GM12875 (cell line): Measurements from ENCODE around the gene SLC9A9.
"Not testable (repeated sequence)": the region's sequence is repeated elsewhere in the genome, so short reads cannot be mapped to it uniquely, and the experiment has no call there.

Source experiments
- H3K4me3 ChIP-seq: one replicate; pipeline ENCODE4 v1.5.1; 2011; ENCODE audit warnings: low read depth, low read length, control low read depth
- TF ChIP-seq, protein P1 (sequence below): IDR thresholded peaks from 2 replicates; pipeline ENCODE4 v1.5.1; 2011; ENCODE audit warnings: low read depth, mild to moderate bottlenecking, control low read depth, inconsistent platforms, low read length, moderate library complexity, borderline replicate concordance; ENCODE audit not compliant: insufficient read depth

Gene SLC9A9

DNA sequence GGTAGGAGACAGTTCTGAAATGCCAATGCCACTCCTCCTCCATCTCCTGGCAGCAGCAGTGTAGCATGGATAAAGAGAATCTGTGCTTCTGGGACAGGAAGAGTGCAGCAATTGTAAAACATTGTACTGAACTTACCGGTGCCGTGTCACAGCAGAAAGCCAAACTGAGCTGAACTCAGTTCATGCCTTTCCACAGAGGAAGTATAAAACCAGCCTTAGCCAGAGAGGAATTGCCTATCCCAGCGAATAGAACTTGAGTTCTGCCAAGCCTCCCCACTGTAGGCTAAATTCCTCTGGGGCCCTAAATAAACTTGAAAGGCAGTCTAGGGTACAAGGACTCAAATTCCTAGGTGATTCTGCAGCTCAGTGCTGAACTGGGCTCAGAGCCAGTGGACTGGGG is 148.8 kb downstream of the SLC9A9 start:
- TF ChIP-seq, protein P1, sequence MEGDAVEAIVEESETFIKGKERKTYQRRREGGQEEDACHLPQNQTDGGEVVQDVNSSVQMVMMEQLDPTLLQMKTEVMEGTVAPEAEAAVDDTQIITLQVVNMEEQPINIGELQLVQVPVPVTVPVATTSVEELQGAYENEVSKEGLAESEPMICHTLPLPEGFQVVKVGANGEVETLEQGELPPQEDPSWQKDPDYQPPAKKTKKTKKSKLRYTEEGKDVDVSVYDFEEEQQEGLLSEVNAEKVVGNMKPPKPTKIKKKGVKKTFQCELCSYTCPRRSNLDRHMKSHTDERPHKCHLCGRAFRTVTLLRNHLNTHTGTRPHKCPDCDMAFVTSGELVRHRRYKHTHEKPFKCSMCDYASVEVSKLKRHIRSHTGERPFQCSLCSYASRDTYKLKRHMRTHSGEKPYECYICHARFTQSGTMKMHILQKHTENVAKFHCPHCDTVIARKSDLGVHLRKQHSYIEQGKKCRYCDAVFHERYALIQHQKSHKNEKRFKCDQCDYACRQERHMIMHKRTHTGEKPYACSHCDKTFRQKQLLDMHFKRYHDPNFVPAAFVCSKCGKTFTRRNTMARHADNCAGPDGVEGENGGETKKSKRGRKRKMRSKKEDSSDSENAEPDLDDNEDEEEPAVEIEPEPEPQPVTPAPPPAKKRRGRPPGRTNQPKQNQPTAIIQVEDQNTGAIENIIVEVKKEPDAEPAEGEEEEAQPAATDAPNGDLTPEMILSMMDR: no peak
- H3K4me3 ChIP-seq: no peak overlapping the region

DNA sequence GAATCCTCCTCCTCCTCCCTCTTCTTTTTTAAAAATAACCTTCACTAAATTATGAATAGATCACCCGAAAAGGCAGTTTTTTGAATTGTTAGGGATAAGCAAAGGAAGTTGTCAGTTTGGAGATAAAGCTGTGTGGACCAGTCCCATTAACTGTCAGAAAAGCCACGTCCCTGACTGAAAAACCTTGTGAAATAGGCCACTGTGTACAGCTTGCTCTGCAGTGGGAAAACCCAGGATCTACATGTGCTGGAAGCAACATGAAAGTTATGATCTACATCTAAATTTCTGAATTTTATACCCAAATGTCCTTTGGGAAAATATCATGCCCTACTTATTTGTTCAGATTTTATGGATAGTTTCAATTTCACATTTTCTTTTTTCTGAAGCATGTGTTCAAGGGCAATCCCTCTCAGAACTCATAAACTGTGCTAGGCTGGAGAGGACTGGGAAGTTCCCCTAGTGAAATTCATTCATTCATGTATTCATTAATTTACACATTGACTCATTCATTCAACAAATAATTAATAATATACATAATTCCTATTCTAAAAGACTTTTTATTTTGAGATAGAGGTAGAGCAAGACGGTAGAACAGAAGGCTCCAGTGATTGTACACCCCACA is 149.5 kb downstream of the SLC9A9 start:
- TF ChIP-seq, protein P1: no peak
- no peak overlapping the region for H3K4me3 ChIP-seq

DNA sequence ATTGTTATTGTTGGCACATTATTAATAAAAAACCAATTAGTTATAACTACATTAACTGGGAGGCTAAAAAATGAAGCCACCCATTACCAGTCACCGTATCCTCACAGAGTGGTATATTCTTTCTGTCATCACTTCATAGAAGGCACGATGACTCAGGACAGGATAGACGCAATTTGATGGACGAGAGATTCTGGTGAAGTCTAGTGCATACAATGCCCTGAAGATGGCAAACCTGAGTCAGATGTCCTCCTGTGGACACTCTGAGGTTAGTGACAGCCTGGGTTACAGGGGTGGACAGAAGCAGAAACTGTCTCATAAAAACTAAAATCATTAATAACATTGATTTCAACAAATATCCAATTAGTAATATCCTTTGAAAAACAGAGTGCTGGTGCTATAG is 150.3 kb downstream of the SLC9A9 start:
- TF ChIP-seq, protein P1: no peak
- H3K4me3 ChIP-seq: no peak overlapping the region

DNA sequence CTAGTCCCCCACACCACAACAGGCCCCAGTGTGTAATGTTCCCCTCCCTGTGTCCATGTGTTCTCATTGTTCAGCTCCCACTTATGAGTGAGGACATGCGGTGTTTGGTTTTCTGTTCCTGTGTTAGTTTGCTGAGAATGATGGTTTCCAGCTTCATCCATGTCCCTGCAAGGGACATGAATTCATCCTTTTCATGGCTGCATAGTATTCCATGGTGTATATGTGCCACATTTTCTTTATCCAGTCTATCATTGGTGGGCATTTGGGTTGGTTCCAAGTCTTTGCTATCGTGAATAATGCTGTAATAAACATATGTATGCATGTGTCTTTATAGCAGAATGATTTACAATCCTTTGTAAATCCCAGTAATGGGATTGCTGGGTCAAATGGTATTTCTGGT is 152.9 kb downstream of the SLC9A9 start:
- H3K4me3 ChIP-seq: not testable (repeated sequence)

DNA sequence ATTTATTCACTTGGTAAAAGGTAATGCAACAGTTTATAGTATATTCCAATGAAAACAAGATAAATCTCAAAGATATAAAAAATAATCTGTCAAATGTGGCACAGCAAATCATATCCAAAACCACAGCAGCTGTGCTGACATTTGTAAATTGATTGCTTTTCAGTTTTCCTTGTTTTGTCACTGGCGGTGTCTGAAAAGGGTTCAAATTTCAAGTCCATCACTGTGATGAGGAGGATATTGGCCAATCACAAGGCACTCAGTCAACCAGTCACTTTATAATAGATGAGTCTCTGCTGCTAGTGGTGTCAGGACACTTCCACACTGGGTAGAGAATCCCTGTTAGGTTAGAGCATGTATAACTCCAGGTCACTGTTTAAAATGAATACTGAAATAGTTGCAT is 154.8 kb downstream of the SLC9A9 start:
- no peak overlapping the region for H3K4me3 ChIP-seq
- TF ChIP-seq, protein P1: no peak

DNA sequence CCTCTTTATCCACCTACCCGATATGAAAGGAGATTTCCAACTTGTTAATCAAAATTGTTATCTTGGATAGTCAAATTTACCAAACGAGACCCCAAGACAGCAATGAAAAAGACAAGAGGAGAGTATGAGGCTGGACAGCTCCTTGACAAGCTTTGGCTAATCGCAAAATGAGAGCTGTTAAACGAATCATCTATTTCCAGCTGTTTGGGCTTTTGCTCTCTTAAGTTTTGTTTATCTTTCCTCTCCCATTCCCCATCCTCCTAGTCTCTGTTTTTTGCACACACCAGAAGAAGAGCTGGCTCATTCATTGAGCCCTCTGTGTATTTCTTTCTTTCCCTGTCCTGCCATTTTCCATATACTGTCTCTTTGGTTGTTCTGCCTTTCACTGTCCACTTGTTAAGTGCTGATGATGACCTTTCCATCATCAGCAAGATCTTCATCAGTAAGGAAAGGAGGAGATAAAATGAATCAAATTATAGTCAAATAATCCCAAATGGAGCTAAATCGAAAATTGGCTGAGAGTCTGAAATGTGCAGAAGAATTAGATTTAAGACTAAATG is 161.6 kb downstream of the SLC9A9 start:
- TF ChIP-seq, protein P1: no peak

DNA sequence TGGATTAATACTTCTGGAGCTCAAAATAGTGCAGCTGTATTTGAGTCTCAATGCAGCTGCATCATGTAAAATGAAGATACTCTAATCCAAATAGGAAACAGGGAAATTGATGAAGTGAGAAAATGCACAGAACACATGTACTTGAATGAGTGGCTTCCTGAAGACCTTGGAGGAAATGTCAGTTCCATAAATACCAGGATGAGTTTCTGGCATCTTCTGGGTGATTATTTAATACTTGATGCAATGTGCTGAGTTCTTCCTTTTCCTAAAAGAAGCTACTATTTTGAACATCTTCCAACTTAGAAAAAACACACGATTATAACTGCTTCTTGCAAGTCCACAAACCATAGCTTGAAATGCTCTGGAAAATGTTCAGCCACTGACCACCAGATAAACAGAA is 162.8 kb downstream of the SLC9A9 start:
- TF ChIP-seq, protein P1: no peak
- H3K4me3 ChIP-seq: no peak overlapping the region

More for the DNA sequence above, 161.6 kb downstream of the SLC9A9 start:
- H3K4me3 ChIP-seq: no peak overlapping the region
